ENCODE measurements around the gene USP1.

GRCh38 chr1:62405247-62405646 is 31.6 kb upstream of the USP1 start:
- TF ChIP-seq CTCF (conservative IDR thresholded peaks at IDR 0.05; ENCODE audit: low read length) (no peak), EZH2phosphoT487 (IDR thresholded peaks at IDR 0.05; ENCODE audit: borderline replicate concordance, low read depth, low read length) (no peak)
